Measurements from ENCODE around the gene RNF224. TPM values are rescaled to one million over a fixed set of nuclear protein-coding genes. Genes with fewer than 3 reads are reported as not detected.

Gene RNF224
- polyA plus RNA-seq, 2 of the 4 experiments (the other 2 are of a cell fraction): 0.04 TPM; not detected in 1

DNA sequence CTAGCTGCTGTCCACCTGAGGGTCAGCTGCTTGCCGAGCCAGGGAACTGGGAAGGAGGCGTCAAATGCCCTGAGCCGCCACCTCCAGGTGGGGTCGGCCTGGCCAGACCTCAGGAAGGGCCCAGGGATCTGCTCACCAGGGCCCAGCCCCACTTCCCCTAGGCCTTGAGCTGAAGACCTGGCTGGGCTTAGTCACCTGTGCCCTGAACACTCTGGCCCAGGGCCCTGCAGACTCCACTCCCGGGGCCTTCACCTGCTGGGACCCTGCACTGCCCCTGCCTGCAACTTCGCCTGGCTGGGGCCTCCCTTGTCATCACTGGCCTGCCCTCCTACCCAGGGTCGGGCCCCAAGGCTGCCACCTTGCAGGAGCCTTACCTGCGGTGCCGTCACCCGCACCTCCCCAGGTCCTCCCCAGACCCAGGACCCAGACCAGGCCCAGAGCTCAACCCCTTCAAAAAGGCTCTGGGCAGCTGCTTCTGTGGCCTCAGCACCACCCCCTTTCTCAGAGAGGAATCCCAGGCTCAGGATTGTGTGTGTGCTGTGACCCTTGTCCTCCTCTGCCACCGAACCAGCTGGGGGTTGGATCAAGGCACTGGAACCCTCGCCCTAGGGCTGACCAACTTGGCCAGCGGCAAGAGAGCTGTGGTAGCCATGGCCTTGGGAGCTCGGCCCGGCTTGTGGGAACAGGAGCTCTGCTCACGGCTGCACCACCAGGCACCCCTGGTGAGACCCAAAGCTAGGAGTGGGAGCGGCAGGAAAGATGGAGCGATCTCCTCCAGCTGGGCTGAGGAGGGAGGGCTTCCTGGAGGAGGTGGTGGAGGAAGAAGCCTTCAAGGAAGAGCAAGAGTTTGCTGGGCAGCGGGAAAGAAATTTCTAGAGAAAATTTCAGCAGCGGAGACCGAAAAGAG, 26.7 kb downstream of the RNF224 start:
- FAIRE-seq: no peak
- H3K4me2 ChIP-seq: peak overlapping the region; percentile 87
- DNase-seq (ENCODE audit: low read depth in 1 of 2, low spot score in 1 of 2): no peak
- peaks cover 20% of the 10 kb centered on the region for H3K4me1 ChIP-seq
- no peaks in the 10 kb centered on the region for H3K9me3 ChIP-seq
- peak overlapping the region; percentile 93 for H3K4me3 ChIP-seq
- TF ChIP-seq ZFP36 (IDR thresholded peaks at IDR 0.05; ENCODE audit: borderline replicate concordance, partially characterized antibody) (peak; percentile 92), PHF8 (IDR thresholded peaks at IDR 0.05; ENCODE audit: borderline replicate concordance, low read depth) (no peak)
- peak; percentile 12 to 32; a peak in 5 of 6 replicates for ATAC-seq
- peak overlapping the region; percentile 90 to 98 for H3K27ac ChIP-seq
- ChIA-PET POLR2A (interaction anchor here (0.7 to 4.7 kb wide), 4 partner anchors 11 to 103 kb away, joined by 3 to 97 read pairs (median 4); partner anchors contain the start of genes TPRN and TUBB4B), CTCF (interaction anchor here (0.8 to 17.1 kb wide), 11 partner anchors 12 to 225 kb away, joined by 3 to 236 read pairs (median 3); partner anchors contain the start of genes NRARP, RNF224 and TUBB4B)
- 81% methylated on average over 17 of the region's 21 CpGs for WGBS (ENCODE audit: missing lambda C conversion rate)

DNA sequence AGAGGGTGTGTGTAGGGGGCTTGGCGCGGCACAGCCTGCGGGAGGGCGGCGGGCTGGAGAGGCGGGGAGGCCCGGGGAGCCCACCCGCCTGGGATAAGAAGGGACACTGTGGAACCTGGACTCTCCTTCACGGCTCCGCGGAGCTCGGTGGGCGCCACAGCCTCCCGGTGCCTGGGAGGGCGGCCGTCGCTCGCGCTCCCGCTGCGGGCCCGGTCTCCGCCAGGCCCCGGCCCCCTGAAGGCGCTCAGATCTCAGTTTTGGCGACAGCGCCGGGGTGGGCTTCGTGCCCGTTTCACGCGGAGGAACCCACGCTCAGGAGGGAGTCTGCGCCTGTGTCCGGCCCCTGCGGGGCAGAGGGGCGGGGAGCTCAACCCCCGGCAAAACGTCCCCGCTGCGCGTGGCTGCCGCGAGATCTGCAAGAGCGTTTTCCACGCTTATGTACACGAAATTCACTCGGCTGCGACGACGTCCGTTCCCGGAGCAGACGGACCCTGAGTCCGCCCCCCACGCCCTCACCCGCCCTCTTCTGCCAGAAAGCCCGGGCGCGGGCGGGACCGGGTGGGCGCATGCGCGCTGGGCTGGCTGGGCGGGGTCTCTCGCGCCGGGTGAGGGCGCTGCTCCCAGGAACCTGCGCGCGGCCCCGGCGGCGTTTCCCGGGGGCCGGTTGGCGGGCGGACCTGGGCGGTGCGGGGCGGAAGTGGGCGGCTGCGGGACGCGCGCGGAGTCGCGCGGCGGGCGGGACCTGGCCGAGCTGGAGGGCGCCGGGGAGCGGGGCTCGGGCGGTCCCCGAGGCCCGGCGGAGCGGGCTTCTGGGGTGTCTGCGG, 27.5 kb downstream of the RNF224 start, which contains the start of gene NELFB:
Gene NELFB, plus strand, starts transcription at position 704 of the 824 bp plus-strand sequence.
- ChIA-PET CTCF (interaction anchor here (0.8 to 17.1 kb wide), 9 partner anchors 12 to 226 kb away, joined by 3 to 236 read pairs (median 4); partner anchors contain the start of genes NRARP, RNF224 and TUBB4B), POLR2A (interaction anchor here (0.7 to 4.7 kb wide), 4 partner anchors 10 to 104 kb away, joined by 3 to 97 read pairs (median 4); partner anchors contain the start of genes TPRN and TUBB4B)
- Histone ChIP-seq H3K4me3 (peak within 1 kb of the TSS; percentile 93), H3K4me2 (peak within 1 kb of the TSS; percentile 100), H3K4me1 (peaks cover 20% of the 10 kb centered on the region), H3K27ac (peak within 1 kb of the TSS; percentile 90 to 98), H3K9me3 (no peaks in the 10 kb centered on the region)
- DNase-seq (ENCODE audit: low read depth in 1 of 2, low spot score in 1 of 2) (peak; percentile 83 to 98), FAIRE-seq (no peak), ATAC-seq (peak; percentile 71 to 83)
- WGBS (ENCODE audit: missing lambda C conversion rate): 3% methylated on average over 31 of the region's 105 CpGs
- TF ChIP-seq POLR2A (IDR thresholded peaks at IDR 0.05; ENCODE audit: low read length) (peak; percentile 90), RFX5 (IDR thresholded peaks at IDR 0.05) (0 out of 2 replicates have a peak, but pooled peaks have one; percentile 23), HDAC2 (IDR thresholded peaks at IDR 0.05) (no peak), JUN (IDR thresholded peaks at IDR 0.05) (peak; percentile 85 to 96), FOSL2 (IDR thresholded peaks at IDR 0.05) (no peak), FOSL2 (CRISPR knock-in tag; IDR thresholded peaks at IDR 0.05) (peak; percentile 19; the same call in 1 of the 2 replicates), FOSB (CRISPR knock-in tag; IDR thresholded peaks at IDR 0.05) (no peak), ZNF302 (CRISPR knock-in tag; IDR thresholded peaks at IDR 0.05) (no peak), MYC (IDR thresholded peaks at IDR 0.05; ENCODE audit: borderline replicate concordance, low read length) (0 out of 2 replicates have a peak, but pooled peaks have one; percentile 46), EP300 (IDR thresholded peaks at IDR 0.05) (0 out of 5 replicates have a peak, but pooled peaks of 1 of the 2 experiments have one; percentile 36), SREBF2 (IDR thresholded peaks at IDR 0.05) (no peak), PHF8 (IDR thresholded peaks at IDR 0.05; ENCODE audit: borderline replicate concordance, low read depth) (0 out of 2 replicates have a peak, but pooled peaks have one; percentile 34), HOXB5 (CRISPR knock-in tag; IDR thresholded peaks at IDR 0.05) (peak; percentile 28; the same call in 1 of the 2 replicates), NPAS2 (CRISPR knock-in tag; IDR thresholded peaks at IDR 0.05; ENCODE audit: borderline replicate concordance) (no peak), KDM5A (IDR thresholded peaks at IDR 0.05) (no peak), RARB (CRISPR knock-in tag; IDR thresholded peaks at IDR 0.05) (no peak)
- TF ChIP-seq, protein P1, sequence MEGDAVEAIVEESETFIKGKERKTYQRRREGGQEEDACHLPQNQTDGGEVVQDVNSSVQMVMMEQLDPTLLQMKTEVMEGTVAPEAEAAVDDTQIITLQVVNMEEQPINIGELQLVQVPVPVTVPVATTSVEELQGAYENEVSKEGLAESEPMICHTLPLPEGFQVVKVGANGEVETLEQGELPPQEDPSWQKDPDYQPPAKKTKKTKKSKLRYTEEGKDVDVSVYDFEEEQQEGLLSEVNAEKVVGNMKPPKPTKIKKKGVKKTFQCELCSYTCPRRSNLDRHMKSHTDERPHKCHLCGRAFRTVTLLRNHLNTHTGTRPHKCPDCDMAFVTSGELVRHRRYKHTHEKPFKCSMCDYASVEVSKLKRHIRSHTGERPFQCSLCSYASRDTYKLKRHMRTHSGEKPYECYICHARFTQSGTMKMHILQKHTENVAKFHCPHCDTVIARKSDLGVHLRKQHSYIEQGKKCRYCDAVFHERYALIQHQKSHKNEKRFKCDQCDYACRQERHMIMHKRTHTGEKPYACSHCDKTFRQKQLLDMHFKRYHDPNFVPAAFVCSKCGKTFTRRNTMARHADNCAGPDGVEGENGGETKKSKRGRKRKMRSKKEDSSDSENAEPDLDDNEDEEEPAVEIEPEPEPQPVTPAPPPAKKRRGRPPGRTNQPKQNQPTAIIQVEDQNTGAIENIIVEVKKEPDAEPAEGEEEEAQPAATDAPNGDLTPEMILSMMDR (IDR thresholded peaks at IDR 0.05): no peak
- TF ChIP-seq, protein P2, sequence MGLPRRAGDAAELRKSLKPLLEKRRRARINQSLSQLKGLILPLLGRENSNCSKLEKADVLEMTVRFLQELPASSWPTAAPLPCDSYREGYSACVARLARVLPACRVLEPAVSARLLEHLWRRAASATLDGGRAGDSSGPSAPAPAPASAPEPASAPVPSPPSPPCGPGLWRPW (IDR thresholded peaks at IDR 0.05): no peak
- TF ChIP-seq, protein P3, sequence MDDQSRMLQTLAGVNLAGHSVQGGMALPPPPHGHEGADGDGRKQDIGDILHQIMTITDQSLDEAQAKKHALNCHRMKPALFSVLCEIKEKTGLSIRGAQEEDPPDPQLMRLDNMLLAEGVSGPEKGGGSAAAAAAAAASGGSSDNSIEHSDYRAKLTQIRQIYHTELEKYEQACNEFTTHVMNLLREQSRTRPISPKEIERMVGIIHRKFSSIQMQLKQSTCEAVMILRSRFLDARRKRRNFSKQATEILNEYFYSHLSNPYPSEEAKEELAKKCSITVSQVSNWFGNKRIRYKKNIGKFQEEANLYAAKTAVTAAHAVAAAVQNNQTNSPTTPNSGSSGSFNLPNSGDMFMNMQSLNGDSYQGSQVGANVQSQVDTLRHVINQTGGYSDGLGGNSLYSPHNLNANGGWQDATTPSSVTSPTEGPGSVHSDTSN (IDR thresholded peaks at IDR 0.05): peak; percentile 47; the same call in 1 of the 2 replicates
- TF ChIP-seq, protein P4, sequence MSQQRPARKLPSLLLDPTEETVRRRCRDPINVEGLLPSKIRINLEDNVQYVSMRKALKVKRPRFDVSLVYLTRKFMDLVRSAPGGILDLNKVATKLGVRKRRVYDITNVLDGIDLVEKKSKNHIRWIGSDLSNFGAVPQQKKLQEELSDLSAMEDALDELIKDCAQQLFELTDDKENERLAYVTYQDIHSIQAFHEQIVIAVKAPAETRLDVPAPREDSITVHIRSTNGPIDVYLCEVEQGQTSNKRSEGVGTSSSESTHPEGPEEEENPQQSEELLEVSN (IDR thresholded peaks at IDR 0.05; ENCODE audit: borderline replicate concordance, low read depth): peak; percentile 76
- TF ChIP-seq, protein P5, sequence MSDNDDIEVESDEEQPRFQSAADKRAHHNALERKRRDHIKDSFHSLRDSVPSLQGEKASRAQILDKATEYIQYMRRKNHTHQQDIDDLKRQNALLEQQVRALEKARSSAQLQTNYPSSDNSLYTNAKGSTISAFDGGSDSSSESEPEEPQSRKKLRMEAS (IDR thresholded peaks at IDR 0.05): peak; percentile 75; the same call in 1 of the 2 replicates
- TF ChIP-seq, protein P6, sequence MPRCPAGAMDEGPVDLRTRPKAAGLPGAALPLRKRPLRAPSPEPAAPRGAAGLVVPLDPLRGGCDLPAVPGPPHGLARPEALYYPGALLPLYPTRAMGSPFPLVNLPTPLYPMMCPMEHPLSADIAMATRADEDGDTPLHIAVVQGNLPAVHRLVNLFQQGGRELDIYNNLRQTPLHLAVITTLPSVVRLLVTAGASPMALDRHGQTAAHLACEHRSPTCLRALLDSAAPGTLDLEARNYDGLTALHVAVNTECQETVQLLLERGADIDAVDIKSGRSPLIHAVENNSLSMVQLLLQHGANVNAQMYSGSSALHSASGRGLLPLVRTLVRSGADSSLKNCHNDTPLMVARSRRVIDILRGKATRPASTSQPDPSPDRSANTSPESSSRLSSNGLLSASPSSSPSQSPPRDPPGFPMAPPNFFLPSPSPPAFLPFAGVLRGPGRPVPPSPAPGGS (IDR thresholded peaks at IDR 0.05): peak; percentile 75; the same call in 2 of the 3 replicates
- TF ChIP-seq, protein P7, sequence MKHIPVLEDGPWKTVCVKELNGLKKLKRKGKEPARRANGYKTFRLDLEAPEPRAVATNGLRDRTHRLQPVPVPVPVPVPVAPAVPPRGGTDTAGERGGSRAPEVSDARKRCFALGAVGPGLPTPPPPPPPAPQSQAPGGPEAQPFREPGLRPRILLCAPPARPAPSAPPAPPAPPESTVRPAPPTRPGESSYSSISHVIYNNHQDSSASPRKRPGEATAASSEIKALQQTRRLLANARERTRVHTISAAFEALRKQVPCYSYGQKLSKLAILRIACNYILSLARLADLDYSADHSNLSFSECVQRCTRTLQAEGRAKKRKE (CRISPR knock-in tag; IDR thresholded peaks at IDR 0.05; ENCODE audit: low read depth): no peak
